Measurements from ENCODE around the gene RAB8A.
A peak's percentile ranks its signal among the peaks of the same experiment; 100 is the strongest.
"Not testable (repeated sequence)": the region's sequence is repeated elsewhere in the genome, so short reads cannot be mapped to it uniquely, and the experiment has no call there.

The RAB8A gene

DNA sequence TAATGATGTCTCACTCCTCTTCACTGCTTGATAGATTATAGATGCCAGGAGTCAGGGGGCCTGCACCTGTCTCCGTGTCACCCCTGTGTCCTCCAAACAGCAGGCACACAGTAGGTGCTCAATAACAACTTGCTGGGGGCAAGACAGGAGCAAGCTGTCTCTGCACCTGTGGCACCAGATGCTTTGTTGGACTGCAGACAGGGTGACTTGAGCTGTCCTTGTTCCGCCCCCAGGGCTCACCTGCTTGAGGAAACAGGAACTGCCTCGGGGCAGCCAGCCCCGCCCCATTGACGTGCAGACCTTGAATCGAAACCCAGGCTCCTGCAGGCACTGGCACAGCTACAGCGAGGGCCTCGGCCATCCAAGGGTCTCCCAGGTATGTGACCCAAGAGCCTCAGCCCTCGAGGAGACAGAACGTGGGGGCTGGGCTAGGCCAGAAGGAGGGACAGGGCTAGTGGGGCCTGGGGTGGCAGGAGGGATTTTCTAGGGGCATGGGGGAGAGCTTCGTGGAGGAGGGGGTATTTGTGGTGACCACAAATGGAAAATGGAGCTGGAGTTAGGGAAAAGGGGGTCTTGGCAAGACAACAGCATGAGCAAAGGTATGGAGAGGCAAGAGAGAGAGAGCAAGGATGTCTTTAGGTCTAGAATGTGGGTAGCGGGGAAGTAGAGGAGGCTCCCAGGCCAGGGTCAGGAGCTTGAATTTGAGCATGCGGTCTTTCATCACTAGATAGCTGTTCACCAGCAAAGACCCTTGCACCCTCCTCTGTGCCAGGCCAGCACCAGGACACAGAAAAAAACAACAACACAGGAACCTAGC, 31.9 kb downstream of the RAB8A start, which contains the start of gene HSH2D:
Gene HSH2D, plus strand, starts transcription at position 287 of the 817 bp plus-strand sequence. CDS start 5,066 bp downstream, outside the sequence.
- DNase-seq: peak; percentile 91

DNA sequence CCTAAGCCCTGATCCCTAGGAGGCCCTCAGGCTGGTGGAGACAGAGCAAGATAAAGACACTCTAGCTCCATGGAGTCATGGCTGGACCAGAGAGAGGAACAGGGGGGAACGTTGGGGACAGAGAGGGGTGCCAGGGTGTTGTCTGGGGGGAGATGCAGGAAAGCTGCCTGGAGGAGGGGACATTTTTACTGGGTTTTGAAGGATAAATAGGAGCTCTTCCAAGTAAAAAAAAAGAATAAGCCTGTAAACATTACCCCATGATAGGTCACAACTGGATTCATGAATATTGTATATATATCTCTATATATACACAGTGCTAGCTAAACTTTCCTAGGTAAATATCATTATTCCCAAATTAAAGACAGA, 32.5 kb downstream of the RAB8A start:
- DNase-seq: no peak

DNA sequence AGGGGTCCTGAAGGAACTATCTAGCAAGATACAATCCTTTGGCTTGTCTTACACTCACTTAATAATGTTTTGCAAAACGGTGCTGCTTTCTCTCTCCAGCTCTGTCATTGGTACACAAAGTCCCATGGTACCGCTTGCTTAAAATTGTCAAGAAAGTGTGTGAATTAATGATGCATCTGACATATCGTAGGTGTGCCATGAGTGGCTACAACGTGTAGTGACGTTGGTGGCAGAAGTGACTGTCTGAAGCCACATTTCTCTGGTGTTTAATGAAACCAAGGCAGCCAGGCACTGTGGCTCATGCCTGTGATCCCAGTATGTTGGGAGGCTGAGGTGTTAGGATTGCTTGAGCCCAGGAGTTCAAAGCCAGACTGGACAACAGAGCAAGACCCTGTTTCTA, 34.4 kb downstream of the RAB8A start:
- DNase-seq: no peak

DNA sequence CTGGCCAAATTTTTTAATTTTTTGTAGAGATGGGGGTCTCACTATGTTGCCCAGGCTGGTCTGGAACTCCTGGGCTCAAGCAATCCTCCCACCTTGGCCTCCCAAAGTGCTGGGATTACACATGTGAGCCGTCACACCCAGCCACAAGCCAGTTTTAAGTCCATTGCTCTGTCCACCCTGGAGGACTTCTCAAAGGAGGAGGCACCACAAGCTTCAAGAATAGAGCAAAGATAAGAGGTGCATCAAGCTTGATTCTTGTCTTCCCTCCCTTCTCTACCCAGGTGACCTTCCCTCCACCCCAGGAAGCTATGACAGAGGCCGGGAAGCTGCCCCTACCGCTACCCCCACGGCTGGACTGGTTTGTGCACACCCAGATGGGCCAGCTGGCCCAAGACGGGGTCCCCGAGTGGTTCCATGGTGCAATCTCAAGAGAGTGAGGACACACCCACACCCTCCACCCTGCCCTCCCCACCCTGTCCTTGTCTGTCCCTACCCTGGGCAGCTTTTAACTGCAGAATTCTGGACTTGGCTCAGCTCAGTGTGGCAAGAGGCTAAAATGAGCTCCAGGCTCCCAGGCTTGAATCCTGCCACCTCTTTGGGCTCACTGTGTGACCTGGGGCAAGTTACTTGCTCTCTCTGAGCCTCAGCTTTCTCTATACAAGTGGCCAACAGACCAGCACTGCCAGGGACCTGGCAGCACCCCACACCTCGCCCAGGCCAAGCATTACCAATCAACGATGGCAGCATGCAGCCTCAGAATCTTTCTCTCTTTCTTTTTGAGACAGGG, 36.9 kb downstream of the RAB8A start:
- DNase-seq: no peak

DNA sequence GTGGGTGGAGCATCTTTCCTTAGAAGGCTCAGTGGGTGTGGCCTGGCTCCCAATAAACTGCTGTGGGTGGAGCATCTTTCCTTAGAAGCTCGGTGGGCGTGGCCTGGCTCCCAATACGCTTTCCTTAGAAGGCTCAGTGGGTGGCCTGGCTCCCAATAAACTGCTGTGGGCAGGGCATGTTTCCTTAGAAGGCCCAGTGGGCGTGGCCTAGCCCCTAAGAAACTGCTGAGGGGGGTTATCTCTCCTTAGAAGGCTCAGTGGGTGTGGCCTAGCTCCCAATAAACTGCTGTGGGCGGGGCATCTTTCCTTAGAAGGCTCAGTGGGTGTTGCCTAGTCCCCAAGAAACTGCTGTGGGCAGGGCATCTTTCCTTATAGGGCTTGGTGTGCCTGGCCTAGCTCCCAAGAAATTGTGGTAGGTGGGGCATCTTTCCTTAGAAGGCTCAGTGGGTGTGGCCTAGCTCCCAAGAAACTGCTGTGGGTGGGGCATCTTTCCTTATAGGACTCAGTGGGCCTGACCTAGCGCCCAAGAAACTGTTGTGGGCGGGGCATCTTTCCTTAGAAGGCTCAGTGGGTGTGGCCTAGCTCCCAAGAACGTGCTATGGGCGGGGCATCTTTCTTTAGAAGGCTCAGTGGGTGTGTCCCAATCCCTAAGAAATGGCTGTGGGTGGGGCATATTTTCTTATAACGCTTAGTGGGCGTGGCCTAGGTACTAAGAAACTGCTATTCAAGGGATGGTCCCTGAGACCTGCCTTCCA, 42.1 kb downstream of the RAB8A start:
- DNase-seq: no peak

DNA sequence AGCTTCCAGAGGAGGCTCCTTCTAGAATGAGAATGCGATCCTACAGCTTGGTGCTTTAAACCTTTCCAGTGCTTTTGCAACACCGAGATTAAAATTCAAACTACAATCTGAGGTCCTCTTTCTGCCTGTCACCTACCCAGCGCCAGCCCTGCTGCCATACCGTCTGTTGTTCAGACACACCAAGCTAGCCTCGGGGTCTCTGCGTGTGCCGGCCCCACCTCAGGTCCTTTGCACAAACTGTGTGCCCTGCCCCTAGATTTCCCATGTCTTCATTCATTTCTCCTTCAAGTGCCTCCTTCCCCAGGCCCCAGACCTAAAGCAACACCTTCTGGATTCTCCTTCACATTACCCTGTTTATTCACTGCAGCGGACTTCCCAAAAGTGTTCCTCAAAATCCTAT, 42.9 kb downstream of the RAB8A start:
- DNase-seq: no peak

DNA sequence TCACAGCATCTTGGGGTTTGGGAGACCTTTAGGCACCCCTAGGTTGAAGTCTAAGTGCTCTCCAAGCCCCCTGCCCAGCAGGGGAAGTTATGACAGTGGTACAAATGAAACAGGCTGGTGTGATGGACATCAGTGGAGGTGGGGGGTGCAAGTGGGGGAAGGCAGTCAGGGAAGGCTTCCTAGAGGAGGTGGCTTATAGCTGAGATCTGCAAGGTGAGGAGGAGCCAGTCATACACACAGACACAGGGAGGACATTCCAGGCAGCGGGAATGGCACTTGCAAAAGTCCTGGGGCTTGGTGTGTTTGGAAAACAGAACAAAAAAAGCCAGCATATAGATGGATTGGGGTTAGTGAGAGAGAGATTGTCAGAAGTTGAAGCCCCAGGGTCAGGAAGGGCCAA, 43.4 kb downstream of the RAB8A start:
- no peak for DNase-seq

DNA sequence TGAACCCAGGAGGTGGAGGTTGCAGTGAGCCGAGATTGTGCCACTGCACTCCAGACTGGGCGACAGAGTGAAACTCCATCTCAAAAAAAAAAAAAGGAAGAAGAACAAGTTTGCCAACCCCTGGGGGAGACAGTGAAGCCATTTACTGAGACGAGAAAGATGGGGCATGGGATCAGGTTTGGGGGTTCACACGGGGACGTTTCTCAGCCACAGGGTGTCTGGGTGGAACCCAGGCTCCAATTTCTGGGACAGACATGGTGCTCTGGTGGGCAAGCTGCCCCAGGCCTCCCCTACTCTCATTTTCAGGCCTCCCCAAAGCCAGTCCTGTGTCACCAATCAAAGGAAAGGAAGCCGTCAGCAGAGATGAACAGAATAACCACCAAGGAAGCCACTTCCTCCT, 45.2 kb downstream of the RAB8A start:
- no peak for DNase-seq

DNA sequence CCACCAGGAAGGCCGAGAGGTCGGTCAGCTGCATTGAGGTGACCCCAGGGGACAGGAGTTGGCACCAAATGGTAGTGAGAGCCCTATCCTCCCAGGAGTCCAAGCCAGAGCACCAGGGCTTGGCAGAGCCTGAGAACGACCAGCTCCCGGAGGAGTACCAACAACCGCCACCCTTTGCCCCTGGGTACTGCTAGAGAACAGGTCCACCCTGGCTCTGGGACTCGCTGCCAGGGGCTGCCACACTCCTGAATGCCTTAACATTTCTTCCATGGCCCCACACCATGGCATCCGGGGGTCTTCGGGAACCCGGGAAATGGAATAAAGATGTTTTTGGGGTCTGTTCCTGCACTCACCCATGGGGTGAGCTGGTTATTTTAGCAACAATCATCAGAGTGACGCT, 45.9 kb downstream of the RAB8A start:
- no peak for DNase-seq

DNA sequence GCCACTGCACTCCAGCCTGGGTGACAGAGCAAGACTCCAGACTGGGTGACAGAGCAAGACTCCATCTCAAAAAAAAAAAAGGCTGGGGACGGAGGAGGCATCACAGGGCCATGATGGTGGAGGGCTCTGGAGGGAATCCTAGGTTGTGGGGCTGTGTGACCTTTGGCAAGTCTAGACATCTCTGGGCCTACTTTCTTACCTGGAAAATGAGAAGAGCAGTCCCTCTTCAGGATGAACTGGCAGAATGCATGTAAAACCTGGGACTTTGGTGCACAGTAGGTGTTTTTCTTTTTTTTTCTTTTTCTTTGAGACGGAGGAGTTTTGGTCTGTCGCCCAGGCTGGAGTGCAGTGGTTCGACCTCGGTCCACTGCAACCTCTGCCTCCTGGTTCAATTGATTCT, 48.0 kb downstream of the RAB8A start:
- DNase-seq: no peak

DNA sequence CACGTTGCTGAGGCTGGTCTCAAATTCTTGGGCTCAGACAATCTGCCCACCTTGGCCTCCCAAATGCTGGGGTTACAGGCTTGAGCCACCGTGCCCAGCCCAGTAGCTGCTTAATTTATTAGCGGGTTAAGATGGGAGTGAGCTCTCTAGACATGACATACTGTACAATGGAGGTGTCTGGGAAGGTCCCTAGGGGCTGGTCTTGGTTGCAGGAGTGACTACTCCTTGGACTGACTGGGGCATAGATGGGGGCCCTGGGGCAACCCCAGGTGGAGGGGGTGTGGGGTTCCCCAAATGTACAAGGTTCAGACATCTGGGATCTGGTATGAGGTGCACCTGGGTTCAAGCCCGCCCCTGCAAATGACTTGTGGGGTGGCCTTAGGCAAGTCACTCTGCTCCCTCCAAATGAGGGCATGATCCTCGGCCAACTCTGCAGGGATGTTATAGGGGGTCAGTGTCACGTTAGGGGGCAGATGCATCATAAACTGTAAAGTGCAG, 48.8 kb downstream of the RAB8A start:
- DNase-seq: no peak

DNA sequence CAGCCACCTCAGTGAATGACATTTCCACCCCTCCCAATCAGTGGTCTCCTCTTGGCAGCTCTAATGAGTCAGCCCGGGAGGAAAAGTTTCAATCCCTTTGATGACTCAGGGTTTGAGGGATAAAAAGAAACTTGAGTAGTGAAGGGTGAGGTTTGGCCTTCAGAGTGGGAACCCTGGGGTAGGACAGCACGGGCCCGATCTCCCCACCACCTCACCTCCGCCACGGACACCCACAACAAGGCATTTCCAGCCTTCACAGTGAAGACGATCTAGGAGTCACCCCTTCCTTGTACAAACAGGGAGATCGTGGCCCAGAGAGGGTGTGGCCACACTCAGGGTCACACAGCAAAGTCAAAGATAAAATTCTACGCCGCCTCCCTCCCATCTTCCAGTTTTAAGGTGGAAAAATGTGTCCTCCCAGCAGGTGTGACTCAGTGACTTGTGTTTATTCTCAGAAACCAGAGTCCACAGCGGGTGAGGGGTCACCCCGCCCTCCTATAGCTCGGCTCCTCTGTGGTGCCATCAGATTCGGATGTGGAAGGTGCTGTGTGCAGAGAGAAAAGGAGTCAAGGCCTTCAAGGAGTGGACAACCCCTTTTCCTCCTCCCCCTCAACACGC, 49.4 kb downstream of the RAB8A start:
- DNase-seq: no peak

DNA sequence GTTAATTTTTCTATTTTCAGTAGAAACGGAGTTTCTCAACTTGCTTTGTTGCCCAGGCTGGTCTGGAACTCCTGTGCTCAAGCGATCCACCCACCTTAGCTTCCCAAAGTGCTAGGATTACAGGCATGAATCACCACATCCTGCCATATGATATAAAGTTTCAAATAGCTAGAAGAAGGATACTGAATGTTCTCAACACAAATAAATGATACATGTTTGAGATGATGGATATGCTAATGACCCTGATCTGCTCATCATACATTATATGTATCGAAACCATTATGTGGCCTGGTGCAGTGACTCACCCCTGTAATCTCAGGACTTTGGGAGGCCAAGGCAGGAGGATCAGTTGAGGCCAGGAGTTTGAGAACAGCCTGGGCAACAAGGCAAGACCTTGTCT, 50.2 kb downstream of the RAB8A start:
- no peak for DNase-seq

DNA sequence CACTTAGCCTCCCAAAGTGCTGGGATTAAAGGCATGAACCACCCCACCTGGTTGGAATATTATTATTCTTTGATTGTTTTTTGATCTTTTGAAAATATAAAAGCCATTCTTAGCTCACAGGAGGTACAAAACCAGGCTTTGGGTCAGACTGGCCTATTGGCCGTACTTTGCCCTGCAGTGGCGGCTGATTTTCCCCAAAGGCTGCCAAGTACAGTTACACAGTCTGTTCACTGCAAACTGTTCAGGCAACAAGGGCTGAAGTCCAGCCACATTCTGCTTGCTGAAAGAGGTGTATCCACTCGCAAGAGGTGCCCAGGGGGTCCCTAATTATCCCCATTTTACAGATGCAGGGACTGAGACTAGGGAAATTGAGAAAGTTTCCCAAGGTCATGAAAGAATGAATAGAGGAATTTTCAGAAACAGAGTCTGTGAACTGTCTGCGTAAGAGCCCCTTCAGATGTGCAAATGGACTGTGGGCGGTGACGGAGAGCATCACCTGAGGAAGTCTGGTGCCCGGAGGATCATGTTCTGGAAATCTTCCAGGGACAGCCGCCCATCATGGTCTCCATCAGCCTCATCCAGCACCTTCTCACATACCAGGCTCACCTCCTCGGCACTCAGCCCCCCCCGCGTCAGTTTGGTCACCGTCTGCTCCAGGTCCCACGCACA, 52.7 kb downstream of the RAB8A start:
- DNase-seq: no peak

DNA sequence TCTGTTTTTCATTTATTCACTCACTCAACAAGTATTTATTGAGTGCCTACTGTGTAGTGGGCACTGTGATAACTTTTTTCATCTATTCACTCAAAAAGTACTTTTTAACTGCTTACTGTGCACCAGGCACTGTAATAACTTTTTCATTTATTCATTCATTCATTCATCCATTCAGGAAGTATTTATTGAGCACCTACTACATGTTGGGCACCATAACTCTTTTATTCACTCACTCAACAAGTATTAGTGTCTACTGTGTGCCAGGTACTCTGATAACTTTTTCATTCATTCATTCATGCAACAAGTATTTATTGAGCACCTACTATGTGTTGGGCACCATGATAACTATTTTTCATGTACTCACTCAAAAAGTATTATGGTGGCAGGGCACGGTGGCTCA, 54.7 kb downstream of the RAB8A start:
- no peak for DNase-seq

DNA sequence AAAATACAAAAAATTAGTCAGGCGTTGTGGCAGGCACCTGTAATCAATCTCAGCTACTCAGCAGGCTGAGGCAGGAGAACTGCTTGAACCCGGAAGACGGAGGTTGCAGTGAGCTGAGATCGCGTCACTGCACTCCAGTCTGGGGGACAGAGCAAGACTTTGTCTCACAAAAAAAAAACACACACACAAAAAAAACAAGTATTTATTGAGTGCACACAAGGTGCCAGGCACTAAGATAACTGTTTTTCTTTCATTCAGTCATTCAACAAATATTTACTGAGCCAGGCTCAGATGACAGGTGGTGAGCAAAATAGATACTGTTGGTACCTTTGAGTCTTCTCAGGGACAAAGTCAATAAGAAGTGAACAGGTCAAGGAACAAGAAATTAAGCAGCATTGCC, 55.4 kb downstream of the RAB8A start:
- DNase-seq: no peak

DNA sequence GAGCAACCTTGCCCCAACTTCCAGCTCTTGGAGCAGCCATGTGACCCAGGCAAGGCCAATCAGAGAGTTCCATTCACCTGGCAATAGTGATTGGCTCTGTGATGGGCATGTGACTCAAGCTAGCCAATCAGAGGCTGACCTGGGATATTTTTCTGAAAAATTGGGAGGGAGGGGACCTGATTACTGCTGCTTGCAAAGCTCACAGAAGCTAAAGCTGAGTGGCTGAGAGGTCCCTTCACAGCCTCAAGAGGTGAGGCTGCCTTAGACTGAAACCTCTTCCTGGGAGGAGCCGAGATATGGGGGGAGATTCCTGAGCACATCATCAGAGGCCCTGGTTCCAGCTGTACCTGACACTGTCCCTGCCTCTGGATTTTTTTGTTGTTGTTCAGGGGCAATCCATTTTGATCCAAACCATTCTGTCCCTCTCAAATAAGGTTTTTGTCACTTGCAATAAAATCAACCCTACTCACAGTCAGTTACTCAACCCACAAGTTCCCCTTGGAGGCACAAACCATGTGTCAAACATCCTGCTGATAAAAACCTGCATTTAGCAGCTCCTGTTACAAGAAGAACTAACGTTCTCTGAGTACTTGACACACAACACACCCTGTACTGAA, 56.9 kb downstream of the RAB8A start:
- peak; percentile 33 for DNase-seq

DNA sequence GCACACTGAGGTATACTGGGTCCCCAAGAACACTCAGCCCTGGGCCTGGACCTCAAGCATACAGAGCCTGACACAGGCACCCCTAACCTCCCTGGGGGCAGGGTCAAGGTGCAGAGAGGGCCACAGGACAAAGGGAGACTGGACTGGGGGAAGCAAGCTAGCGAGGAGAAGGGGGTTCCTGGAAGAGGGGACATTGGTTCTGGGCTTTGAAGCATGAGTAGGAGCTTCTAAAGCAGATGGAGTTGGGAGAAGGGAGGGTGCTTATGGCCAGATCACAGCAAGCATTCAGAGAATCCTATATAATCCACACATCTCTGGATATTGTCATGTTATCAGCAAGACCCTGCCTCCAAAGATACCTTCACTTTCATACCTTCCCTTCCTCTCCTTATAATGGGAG, 58.4 kb downstream of the RAB8A start:
- no peak for DNase-seq

DNA sequence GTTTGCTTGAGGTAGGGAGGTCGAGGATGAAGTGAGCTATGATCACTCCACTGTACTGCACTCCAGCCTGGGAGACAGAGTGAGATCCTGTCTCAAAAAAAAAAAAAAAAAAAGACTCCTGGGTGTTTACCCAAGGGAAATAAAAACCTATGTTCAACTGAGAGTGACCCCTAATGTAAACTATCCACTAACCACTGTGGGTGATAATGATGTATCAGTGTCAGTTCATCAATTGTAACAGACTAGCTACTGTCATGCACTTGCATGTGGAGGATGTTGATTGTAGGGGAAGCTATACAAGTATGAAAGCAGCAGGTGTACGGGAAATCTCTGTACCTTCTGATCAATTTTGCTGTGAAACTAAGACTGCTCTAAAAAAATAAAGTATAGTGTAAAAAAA, 64.3 kb downstream of the RAB8A start:
- no peak for DNase-seq

DNA sequence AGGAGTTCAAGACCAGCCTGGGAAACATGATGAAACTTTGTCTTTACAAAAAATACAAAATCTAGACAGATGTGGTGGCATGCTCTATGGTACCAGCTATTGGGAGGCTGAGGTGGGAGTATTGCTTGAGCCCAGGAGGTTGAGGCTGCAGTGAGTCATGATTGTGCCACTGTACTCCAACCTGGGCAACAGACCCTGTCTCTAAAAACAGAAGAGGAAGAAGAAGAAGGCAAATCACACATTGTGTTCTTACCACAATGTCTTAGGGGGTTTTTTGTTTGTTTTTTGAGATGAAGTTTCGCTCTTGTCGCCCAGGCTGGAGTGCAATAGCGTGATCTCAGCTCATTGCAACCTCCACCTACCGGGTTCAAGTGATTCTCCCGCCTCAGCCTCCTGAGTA, 67.2 kb downstream of the RAB8A start:
- not testable (repeated sequence) for DNase-seq

DNA sequence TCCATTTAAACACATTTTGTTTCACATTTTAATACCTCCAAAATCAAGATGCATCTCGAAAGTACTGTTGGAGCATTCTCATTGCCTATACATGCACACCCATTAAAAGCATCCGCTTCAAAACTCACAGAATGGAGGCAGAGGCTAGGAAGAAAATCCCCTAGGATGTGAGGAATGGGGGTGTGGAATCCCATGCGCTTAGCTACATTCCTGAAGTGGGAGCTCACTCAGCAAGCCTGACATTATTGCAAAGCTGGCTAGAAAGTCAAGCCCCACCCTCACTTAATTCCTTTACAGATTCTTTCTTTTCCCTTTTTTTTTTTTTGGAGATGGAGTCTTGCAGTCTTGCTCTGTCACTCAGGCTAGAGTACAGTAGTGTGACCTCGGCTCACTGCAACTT, 68.9 kb downstream of the RAB8A start:
- no peak for DNase-seq
